ENCODE measurements around the gene ELOVL6. TPM values are rescaled to one million over a fixed set of nuclear protein-coding genes. Genes with fewer than 3 reads are reported as not detected.

Gene ELOVL6
- total and polyA plus RNA-seq, 10 of the 15 experiments (the other 5 are each of a cell fraction or from before 2014, with no cell fraction given): 3.9 to 33.5 (median 8.1) TPM

DNA sequence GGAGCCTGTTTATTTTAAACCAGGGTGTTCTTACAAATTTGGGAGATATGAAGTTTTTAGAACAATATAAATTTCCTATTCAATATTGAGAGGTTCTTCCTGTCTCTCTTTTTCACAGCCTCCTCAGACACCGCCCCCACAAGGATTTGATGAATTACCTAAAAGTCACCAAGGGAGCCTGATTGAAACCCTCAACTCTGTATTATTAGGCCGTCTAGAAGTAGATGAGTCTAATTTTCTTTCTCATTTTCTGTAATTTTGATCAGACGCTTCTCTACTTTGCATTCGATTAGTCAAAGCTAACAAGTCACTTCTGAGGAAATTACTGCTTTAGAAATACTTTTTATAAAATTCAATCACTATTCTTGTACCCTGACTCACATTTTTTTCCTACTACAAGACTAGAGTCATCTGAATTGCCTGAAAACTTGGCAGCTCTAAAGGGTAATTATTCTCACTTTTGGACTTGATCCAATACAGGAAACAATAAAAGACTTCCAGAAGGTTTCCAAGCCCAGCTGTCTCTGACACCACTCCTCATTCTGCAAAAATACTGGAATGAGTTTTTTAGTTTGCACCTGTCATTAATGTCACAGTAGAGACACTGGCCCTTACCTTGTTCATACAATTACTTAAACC is 111.2 kb downstream of the ELOVL6 start:
- no peaks in the 10 kb centered on the region for H3K79me2 ChIP-seq (ENCODE audit: control insufficient read depth, insufficient read depth, low read length)
- H3K4me3 ChIP-seq: no peak overlapping the region
- no peaks in the 10 kb centered on the region for H4K20me1 ChIP-seq (ENCODE audit: control insufficient read depth, insufficient read depth)
- H3K4me1 ChIP-seq (ENCODE audit: control insufficient read depth, insufficient read depth, low read length): no peaks in the 10 kb centered on the region
- H3K4me2 ChIP-seq (ENCODE audit: control insufficient read depth, insufficient read depth): no peak overlapping the region
- no peak overlapping the region for H3K9ac ChIP-seq (ENCODE audit: control insufficient read depth, insufficient read depth, low read length)
- no peaks in the 10 kb centered on the region for H3K36me3 ChIP-seq (ENCODE audit: control insufficient read depth in 2 of 2, insufficient read depth in 2 of 2, low read length in 1 of 2)
- BruUV-seq (replicated peaks): no TSS peak
- FAIRE-seq: no peak
- no peak overlapping the region for H2AFZ ChIP-seq (ENCODE audit: control insufficient read depth, low read depth, low read length)
- SMC1A ChIA-PET (ENCODE audit: uncharacterized antibody, unreplicated experiment): interaction anchor here (0.7 to 1.3 kb wide), 5 partner anchors 21 to 38 kb away, joined by 3 to 4 read pairs (median 3); no protein-coding TSS in a partner anchor
- H3K27ac ChIP-seq (ENCODE audit: control insufficient read depth, insufficient read depth): no peak overlapping the region
- RAD21 ChIA-PET (ENCODE audit: unreplicated experiment): interaction anchor here (1.1 to 1.4 kb wide), 3 partner anchors 32 to 97 kb away, joined by 3 to 5 read pairs (median 3); no protein-coding TSS in a partner anchor
- POLR2A ChIA-PET: interaction anchor here (0.6 to 0.8 kb wide), 2 partner anchors 32 to 887 kb away, joined by 3 to 4 read pairs; no protein-coding TSS in a partner anchor
- in situ Hi-C loops (cut with MboI): no loop called here
- CTCF ChIA-PET: interaction anchor here (0.6 to 1.3 kb wide), 7 partner anchors 25 to 798 kb away, joined by 3 to 4 read pairs (median 3); no protein-coding TSS in a partner anchor
- no peaks in the 10 kb centered on the region; the same call in 2 of the 3 replicates for H3K9me3 ChIP-seq (replicated peaks; ENCODE audit: control insufficient read depth, insufficient read depth, low read length)
- WGBS (ENCODE audit: insufficient coverage, insufficient replicate concordance, low lambda C conversion rate, missing lambda C conversion rate): 96% methylated on average over 4 of the region's 4 CpGs
- intact Hi-C loops (cut with micrococcal nuclease; ENCODE audit: unreplicated experiment): no loop called here
- no peaks in the 10 kb centered on the region for H3K27me3 ChIP-seq (replicated peaks in 1 of 2; ENCODE audit: control insufficient read depth in 2 of 2, insufficient read depth in 2 of 2, low read length in 1 of 2)
- DNase-seq (ENCODE audit: low read depth, low spot score): no peak
- ATAC-seq: no peak
- TF ChIP-seq MXI1 (IDR thresholded peaks at IDR 0.05; ENCODE audit: low read depth, low read length): no peak
- TF ChIP-seq SMAD1 (IDR thresholded peaks at IDR 0.05; ENCODE audit: low read depth, partially characterized antibody): no peak

DNA sequence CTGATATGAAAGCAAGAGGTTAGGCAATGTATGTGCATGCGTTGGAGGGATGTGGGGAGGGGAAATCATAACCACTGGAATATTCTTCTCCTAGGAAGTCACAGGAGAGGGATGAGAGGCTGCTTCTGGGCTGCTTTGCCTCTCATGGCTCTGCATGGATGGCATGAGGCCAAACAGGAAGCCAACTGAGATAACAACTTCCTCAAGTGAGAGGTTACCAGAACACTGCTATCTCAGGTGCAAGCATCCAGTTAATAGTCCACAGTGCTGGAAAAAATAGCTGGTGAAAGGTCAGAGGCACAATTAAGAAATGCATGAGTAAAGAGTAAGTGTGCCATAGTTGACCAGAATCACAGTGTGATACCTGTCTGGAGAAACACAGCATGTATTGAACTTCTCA is 113.3 kb downstream of the ELOVL6 start:
- Histone ChIP-seq H3K79me2 (ENCODE audit: control insufficient read depth, insufficient read depth, low read length) (no peaks in the 10 kb centered on the region), H3K4me1 (ENCODE audit: control insufficient read depth, insufficient read depth, low read length) (no peaks in the 10 kb centered on the region), H3K36me3 (ENCODE audit: control insufficient read depth in 2 of 2, insufficient read depth in 2 of 2, low read length in 1 of 2) (no peaks in the 10 kb centered on the region), H4K20me1 (ENCODE audit: control insufficient read depth, insufficient read depth) (no peaks in the 10 kb centered on the region), H3K27me3 (replicated peaks in 1 of 2; ENCODE audit: control insufficient read depth in 2 of 2, insufficient read depth in 2 of 2, low read length in 1 of 2) (no peaks in the 10 kb centered on the region), H3K9ac (ENCODE audit: control insufficient read depth, insufficient read depth, low read length) (no peak overlapping the region), H3K27ac (ENCODE audit: control insufficient read depth, insufficient read depth) (no peak overlapping the region), H2AFZ (ENCODE audit: control insufficient read depth, low read depth, low read length) (no peak overlapping the region), H3K9me3 (replicated peaks; ENCODE audit: control insufficient read depth, insufficient read depth, low read length) (no peaks in the 10 kb centered on the region; the same call in 2 of the 3 replicates), H3K4me2 (ENCODE audit: control insufficient read depth, insufficient read depth) (no peak overlapping the region), H3K4me3 (no peak overlapping the region)
- no TSS peak for BruUV-seq (replicated peaks)
- ChIA-PET SMC1A (ENCODE audit: uncharacterized antibody, unreplicated experiment) (no interaction called here), RAD21 (ENCODE audit: unreplicated experiment) (no interaction called here), POLR2A (no interaction called here), CTCF (no interaction called here)
- intact Hi-C loops (cut with micrococcal nuclease; ENCODE audit: unreplicated experiment) (no loop called here), in situ Hi-C loops (cut with MboI) (no loop called here)
- FAIRE-seq (no peak), ATAC-seq (peak; percentile 38; the same call in 1 of the 3 replicates), DNase-seq (ENCODE audit: low read depth, low spot score) (no peak)
- 95% methylated on average over 1 of the region's 1 CpG for whole genome bisulfite sequencing (ENCODE audit: insufficient coverage, insufficient replicate concordance, low lambda C conversion rate, missing lambda C conversion rate)
- TF ChIP-seq YBX1 (IDR thresholded peaks at IDR 0.05) (no peak), HSF1 (IDR thresholded peaks at IDR 0.05; ENCODE audit: low read depth, low read length) (no peak), MYB (IDR thresholded peaks at IDR 0.05; ENCODE audit: borderline replicate concordance, low read depth, low read length) (no peak), HCFC1 (IDR thresholded peaks at IDR 0.05; ENCODE audit: low read length) (no peak), LARP7 (IDR thresholded peaks at IDR 0.05) (no peak), JUND (IDR thresholded peaks at IDR 0.05; ENCODE audit: low read depth, low read length) (no peak), CBX5 (IDR thresholded peaks at IDR 0.05; ENCODE audit: low read depth) (no peak)
- TF ChIP-seq, protein P1, sequence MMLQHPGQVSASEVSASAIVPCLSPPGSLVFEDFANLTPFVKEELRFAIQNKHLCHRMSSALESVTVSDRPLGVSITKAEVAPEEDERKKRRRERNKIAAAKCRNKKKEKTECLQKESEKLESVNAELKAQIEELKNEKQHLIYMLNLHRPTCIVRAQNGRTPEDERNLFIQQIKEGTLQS (IDR thresholded peaks at IDR 0.05; ENCODE audit: borderline replicate concordance, extremely low read depth, low read depth, low read length): no peak
- TF ChIP-seq, protein P2, sequence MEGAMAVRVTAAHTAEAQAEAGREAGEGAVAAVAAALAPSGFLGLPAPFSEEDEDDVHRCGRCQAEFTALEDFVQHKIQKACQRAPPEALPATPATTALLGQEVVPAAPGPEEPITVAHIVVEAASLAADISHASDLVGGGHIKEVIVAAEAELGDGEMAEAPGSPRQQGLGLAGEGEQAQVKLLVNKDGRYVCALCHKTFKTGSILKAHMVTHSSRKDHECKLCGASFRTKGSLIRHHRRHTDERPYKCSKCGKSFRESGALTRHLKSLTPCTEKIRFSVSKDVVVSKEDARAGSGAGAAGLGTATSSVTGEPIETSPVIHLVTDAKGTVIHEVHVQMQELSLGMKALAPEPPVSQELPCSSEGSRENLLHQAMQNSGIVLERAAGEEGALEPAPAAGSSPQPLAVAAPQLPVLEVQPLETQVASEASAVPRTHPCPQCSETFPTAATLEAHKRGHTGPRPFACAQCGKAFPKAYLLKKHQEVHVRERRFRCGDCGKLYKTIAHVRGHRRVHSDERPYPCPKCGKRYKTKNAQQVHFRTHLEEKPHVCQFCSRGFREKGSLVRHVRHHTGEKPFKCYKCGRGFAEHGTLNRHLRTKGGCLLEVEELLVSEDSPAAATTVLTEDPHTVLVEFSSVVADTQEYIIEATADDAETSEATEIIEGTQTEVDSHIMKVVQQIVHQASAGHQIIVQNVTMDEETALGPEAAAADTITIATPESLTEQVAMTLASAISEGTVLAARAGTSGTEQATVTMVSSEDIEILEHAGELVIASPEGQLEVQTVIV (IDR thresholded peaks at IDR 0.05; ENCODE audit: borderline replicate concordance, partially characterized antibody): no peak
